GM18951 (cell line): Measurements from ENCODE around the gene SENP8.
"Not testable (repeated sequence)": the region's sequence is repeated elsewhere in the genome, so short reads cannot be mapped to it uniquely, and the experiment has no call there.

ENCODE experiments used
- POLR2A ChIP-seq: IDR thresholded peaks from 4 replicates; pipeline ENCODE4 v1.6.1; 2011; ENCODE audit warnings: mild to moderate bottlenecking; ENCODE audit not compliant: insufficient read length, insufficient read depth; ENCODE audit errors: extremely low read depth
- in situ Hi-C: fragments of 300-500 bp; cut with MboI; formaldehyde crosslinking; loops from one replicate; pipeline ENCODE4 v1.12.0; 2022; ENCODE audit warnings: low sequenced_read_pairs, mixed read lengths, inconsistent platforms; ENCODE audit not compliant: unreplicated experiment

The SENP8 gene

GRCh38 chr15:72118017-72118978, at the start of gene SENP8, which contains the start of gene MYO9A:
Gene SENP8, plus strand, starts transcription at chr15:72118403. Its CDS starts 21,221 bp downstream, at chr15:72139624.
Gene MYO9A, minus strand, starts transcription at chr15:72118150. Its CDS starts 71,587 bp downstream, at chr15:72046563.
- peak; percentile 90 for TF ChIP-seq POLR2A
- in situ Hi-C loops: no loop called here

DNA sequence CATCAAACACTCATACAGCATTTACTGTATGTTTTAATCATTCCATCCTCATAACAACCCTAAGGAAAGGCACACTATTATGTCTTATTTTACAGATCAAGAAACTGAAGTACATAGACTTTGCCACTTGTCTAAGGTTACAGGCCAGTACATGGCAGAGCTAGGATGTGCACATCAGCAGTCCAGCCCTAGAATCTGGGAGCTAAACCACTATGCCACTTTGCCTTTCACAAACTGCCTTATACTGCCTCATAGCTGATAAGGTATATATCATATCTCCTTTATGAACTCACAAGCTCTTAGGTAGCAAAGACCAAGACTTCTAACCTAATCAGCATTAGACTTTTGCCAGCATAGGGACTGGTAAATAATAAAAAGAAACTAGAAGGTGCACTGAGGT, 49.3 kb upstream of the SENP8 start:
- in situ Hi-C loops: no loop called here

DNA sequence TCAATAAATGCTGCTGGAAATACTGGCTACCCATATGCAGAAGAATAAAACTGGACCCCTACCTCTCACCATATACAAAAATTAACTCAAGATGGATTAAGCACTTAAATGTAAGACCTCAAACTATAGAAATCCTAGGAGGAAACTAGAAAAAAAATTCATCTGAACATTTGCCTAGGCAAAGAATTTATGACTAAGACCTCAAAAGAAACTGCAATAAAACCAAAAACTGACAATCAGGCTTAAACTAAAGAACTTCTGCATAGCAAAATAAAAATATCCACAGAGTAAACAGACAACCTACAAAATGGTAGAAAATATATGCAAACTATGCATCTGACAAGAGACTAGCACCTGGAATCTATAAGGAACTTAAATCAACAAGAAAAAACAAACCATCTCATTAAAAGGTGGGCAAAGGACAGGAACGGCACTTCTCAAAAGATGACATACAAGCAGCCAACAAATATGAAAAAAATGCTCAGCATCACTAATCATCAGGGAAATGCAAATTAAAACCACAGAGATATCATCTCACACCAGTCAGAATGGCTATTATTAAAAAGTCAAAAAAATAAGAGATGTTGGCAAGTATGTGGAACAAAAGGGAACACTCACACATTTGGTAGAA, 47.3 kb upstream of the SENP8 start:
- in situ Hi-C loops: no loop called here
- no peak for TF ChIP-seq POLR2A

More for the DNA sequence above, 49.3 kb upstream of the SENP8 start:
- TF ChIP-seq POLR2A: no peak

- in situ Hi-C loops: not testable (repeated sequence)
Observed at GRCh38 chr15:72071448-72071825, 46.8 kb upstream of the SENP8 start.

GRCh38 chr15:72074335-72075060, 43.7 kb upstream of the SENP8 start:
- in situ Hi-C loops: no loop called here
- TF ChIP-seq POLR2A: no peak

DNA sequence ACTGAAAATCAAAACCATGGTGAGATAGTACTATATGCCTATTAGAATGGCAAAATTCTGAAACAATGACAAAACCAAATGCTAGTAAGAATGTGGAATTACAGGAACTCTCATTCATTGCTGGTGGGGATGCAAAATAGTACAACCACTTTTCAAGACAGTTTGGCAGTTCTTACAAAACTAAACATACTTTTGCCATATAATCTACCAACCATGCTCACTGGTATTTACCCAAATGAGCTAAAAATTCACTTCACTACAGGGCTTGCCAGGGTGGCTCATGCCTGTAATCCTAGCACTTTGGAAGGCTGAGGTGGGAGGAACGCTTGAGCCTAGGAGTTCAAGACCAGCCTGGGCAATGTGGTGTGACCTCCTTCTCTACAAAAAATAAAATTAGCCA, 40.3 kb upstream of the SENP8 start:
- in situ Hi-C loops: no loop called here
- TF ChIP-seq POLR2A: no peak

DNA sequence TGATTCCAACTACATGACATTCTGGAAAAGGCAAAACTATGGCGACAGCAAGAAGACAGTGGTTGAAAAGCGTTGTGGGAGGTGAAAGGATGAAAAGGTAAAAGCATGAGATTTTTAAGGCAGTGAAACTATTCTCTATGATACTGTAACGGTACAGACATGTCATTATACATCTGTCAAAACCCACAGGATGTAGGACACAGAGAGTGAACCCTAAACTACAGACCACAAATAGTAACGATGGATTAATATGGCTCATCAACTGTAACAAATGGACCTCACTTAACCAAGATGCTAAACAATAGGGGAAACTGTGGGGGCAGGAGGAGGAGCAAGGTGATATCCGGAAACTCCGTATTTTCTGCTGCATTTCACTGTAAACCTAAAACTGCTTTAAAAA, 39.3 kb upstream of the SENP8 start:
- in situ Hi-C loops: no loop called here
- no peak for TF ChIP-seq POLR2A

DNA sequence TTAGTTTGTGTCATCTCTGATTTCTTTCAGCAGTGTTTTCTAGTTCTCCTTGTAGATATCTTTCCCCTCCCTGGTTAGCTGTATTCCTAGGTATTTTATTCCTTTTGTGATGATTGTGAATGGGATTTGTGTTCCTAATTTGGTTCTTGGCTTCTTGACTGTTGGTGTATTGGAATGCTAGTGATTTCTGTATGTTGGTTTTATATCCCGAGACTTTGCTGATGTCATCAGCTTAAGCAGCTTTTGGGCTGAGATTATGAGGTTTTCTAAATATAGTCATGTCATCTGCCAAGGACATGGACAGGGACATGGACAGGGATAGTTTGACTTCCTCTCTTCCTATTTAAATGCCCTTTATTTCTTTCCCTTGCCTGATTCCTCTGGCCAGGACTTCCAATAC, 36.0 kb upstream of the SENP8 start:
- in situ Hi-C loops: no loop called here
- TF ChIP-seq POLR2A: no peak

DNA sequence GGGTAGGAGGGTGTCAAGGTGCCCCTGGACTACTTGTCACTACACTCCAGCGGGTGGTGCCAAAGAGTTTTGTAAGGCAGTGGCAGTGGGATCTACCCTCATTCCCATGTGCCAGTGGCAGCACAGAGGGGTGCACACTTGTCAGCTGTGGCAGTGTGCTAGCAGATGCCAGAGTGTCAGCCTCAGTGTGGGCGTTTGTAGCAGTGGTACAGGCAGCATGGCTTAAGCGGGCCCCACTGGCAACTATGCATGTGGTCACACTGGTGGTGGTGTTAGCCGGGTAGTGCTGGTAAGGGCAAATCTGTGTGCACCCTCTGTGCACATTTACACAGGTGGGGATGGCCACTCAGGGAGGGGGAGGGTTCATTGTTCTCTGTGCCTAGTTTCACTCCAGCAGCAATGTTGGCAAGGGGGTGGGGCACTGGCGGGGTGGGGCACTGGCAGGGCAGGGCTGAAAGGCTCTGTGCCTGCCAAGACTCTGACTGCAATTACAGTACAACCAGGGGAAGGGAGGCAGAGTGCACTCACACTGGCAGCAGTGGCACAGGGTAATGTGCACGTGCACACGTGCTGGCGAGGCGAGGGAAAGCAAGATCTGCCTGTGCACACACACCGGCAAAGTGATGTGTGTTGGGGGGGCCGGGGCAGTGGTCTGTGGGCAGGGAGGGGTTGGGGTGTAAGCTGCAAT, 32.0 kb upstream of the SENP8 start:
- in situ Hi-C loops: no loop called here
- no peak for TF ChIP-seq POLR2A

DNA sequence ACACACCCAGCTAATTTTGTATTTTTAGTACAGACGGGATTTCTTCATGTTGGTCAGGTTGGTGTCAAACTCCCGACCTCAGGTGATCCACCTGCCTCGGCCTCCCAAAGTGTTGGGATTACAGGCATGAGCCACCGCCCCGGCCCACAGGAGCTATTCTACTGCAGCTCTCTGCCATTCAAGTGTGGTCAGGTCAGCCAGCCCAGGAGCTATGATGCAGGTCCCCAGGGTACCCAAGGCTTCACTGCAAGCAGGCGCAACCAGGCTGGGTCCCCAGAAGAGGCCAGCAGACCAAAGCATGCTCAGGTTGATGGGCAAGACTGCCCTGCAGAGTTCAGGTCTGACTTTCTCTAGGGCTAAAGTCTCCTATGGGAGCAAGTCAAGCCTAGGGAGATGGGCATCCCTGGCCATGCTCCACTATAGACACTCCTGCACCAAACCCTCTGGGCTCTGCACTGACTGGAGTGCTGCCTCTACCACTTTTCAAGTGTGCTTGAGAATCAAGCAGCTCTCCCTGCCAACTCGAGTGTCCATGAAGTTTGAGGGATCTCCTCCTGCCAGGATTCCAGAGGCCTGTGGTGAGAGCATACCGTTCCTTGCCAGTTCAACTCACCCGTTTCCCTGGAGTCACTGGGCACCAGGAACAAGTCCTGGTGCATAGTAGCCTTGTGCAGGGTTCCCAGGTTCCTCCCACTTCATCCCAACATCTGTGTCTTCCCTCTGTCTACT, 31.1 kb upstream of the SENP8 start:
- TF ChIP-seq POLR2A: no peak
- in situ Hi-C loops: no loop called here

GRCh38 chr15:72092006-72092405, 26.2 kb upstream of the SENP8 start:
- TF ChIP-seq POLR2A: no peak
- in situ Hi-C loops: no loop called here

GRCh38 chr15:72092691-72093090, 25.5 kb upstream of the SENP8 start:
- in situ Hi-C loops: no loop called here
- TF ChIP-seq POLR2A: no peak

GRCh38 chr15:72096796-72097195, 21.4 kb upstream of the SENP8 start:
- TF ChIP-seq POLR2A: no peak
- in situ Hi-C loops: no loop called here

GRCh38 chr15:72098040-72098439, 20.2 kb upstream of the SENP8 start:
- TF ChIP-seq POLR2A: no peak
- in situ Hi-C loops: no loop called here
